Activated T-helper 9 cell treated with anti-CD3 and anti-CD28 coated beads, Interleukin-2, amount 50 U/mL, for 16 hours (primary cell): ENCODE measurements around the gene SLC25A41.

ENCODE experiments used
- DNase-seq: peaks from one replicate; pipeline ENCODE4 v3.0.0-alpha.2; 2020; ENCODE audit warnings: low read depth

SLC25A41 gene

GRCh38 chr19:6433663-6434062, at the start of gene SLC25A41:
Gene SLC25A41 (minus strand): TSS chr19:6433763. CDS start chr19:6433693, 70 bp downstream.
- DNase-seq, result no peak

- no peak for DNase-seq
These were observed 49.7 kb upstream of the SLC25A41 start for GRCh38 chr19:6483235-6483634.

- no peak for DNase-seq
These were observed 48.8 kb upstream of the SLC25A41 start for GRCh38 chr19:6482343-6482686.

- peak; percentile 47 for DNase-seq
These were observed 48.2 kb upstream of the SLC25A41 start, which contains the start of gene DENND1C for GRCh38 chr19:6481541-6482342. Gene DENND1C (minus strand): TSS chr19:6481787. CDS start chr19:6481695, 92 bp downstream.

GRCh38 chr19:6480848-6481415, 47.4 kb upstream of the SLC25A41 start:
- no peak for DNase-seq

GRCh38 chr19:6479836-6480398, 46.4 kb upstream of the SLC25A41 start:
- no peak for DNase-seq

GRCh38 chr19:6478815-6479214, 45.3 kb upstream of the SLC25A41 start:
- no peak for DNase-seq

GRCh38 chr19:6476896-6477431, 43.4 kb upstream of the SLC25A41 start:
- DNase-seq, result no peak

GRCh38 chr19:6476155-6476895, 42.8 kb upstream of the SLC25A41 start:
- DNase-seq, result peak; percentile 30

GRCh38 chr19:6475321-6476108, 42.0 kb upstream of the SLC25A41 start:
- no peak for DNase-seq

- no peak for DNase-seq
These were observed 40.1 kb upstream of the SLC25A41 start for GRCh38 chr19:6473647-6474046.

GRCh38 chr19:6472713-6473112, 39.1 kb upstream of the SLC25A41 start:
- DNase-seq, result no peak

- no peak for DNase-seq
These were observed 37.5 kb upstream of the SLC25A41 start for GRCh38 chr19:6471076-6471475.

- DNase-seq, result no peak
These were observed 36.6 kb upstream of the SLC25A41 start for GRCh38 chr19:6470173-6470572.

GRCh38 chr19:6467384-6467783, 33.8 kb upstream of the SLC25A41 start:
- DNase-seq, result no peak

- DNase-seq, result no peak
These were observed 33.1 kb upstream of the SLC25A41 start for GRCh38 chr19:6466526-6467248.

- no peak for DNase-seq
These were observed 32.1 kb upstream of the SLC25A41 start for GRCh38 chr19:6465663-6466062.

- DNase-seq, result no peak
These were observed 31.4 kb upstream of the SLC25A41 start for GRCh38 chr19:6465006-6465405.

- peak; percentile 27 for DNase-seq
These were observed 30.7 kb upstream of the SLC25A41 start, which contains the start of gene CRB3 for GRCh38 chr19:6464070-6464873. Gene CRB3 (plus strand): TSS chr19:6464271. CDS start chr19:6464702, 431 bp downstream.
